RWPE2 (cell line): ENCODE results near the gene SETBP1.

Source experiments
- ATAC-seq: fragments of 200-7000 bp; cut with Tn5 transposase; 3 replicates; pipeline ENCODE4 v1.9.1; 2021; ENCODE audit warnings: low read depth
- DNase-seq: peaks from one replicate; pipeline ENCODE4 v3.0.0-alpha.2; 2020; ENCODE audit warnings: low spot score
- H3K27ac ChIP-seq: fragments of 450-650 bp; 2 replicates; pipeline ENCODE4 v1.5.1; 2017; ENCODE audit warnings: mild to moderate bottlenecking; ENCODE audit not compliant: poor library complexity, severe bottlenecking
- H3K27me3 ChIP-seq: fragments of 250-450 bp; sonication (Bioruptor Pico); 2 replicates; pipeline ENCODE4 v1.5.1; 2021; ENCODE audit warnings: mild to moderate bottlenecking, moderate library complexity; ENCODE audit not compliant: insufficient read depth, poor library complexity, severe bottlenecking
- H3K36me3 ChIP-seq: fragments of 250-450 bp; sonication (Bioruptor Pico); 2 replicates; pipeline ENCODE4 v1.5.1; 2020; ENCODE audit warnings: low read depth, mild to moderate bottlenecking, moderate library complexity
- H3K4me1 ChIP-seq: fragments of 250-450 bp; sonication (Bioruptor Pico); 2 replicates; pipeline ENCODE4 v1.5.1; 2021; ENCODE audit warnings: mild to moderate bottlenecking, moderate library complexity; ENCODE audit not compliant: insufficient read depth, poor library complexity, severe bottlenecking
- H3K4me3 ChIP-seq: fragments of 250-450 bp; sonication (Bioruptor Pico); 2 replicates; pipeline ENCODE4 v1.5.1; 2021; ENCODE audit warnings: mild to moderate bottlenecking, moderate library complexity; ENCODE audit not compliant: severe bottlenecking
- H3K9me3 ChIP-seq: fragments of 250-450 bp; sonication (Bioruptor Pico); 2 replicates; pipeline ENCODE4 v1.5.1; 2021; ENCODE audit warnings: mild to moderate bottlenecking, moderate library complexity; ENCODE audit not compliant: severe bottlenecking
- CTCF ChIP-seq: fragments of 450-650 bp; IDR thresholded peaks from one replicate; pipeline ENCODE4 v1.5.1; 2017; ENCODE audit warnings: mild to moderate bottlenecking, moderate library complexity; ENCODE audit not compliant: poor library complexity, severe bottlenecking

The SETBP1 gene

GRCh38 chr18:44958455-44958854, 277.8 kb downstream of the SETBP1 start:
- H3K27me3 ChIP-seq: no peaks in the 10 kb centered on the region
- H3K9me3 ChIP-seq: no peaks in the 10 kb centered on the region
- no peaks in the 10 kb centered on the region for H3K36me3 ChIP-seq
- H3K4me3 ChIP-seq: no peak overlapping the region
- H3K4me1 ChIP-seq: no peaks in the 10 kb centered on the region
- DNase-seq (no peak), ATAC-seq (peak; percentile 53; the same call in 2 of the 3 replicates)
- H3K27ac ChIP-seq: no peak overlapping the region
- no peak for TF ChIP-seq CTCF

- Histone ChIP-seq H3K4me1 (no peaks in the 10 kb centered on the region), H3K27me3 (no peaks in the 10 kb centered on the region), H3K9me3 (no peaks in the 10 kb centered on the region), H3K27ac (no peak overlapping the region), H3K4me3 (no peak overlapping the region), H3K36me3 (no peaks in the 10 kb centered on the region)
- ATAC-seq (no peak), DNase-seq (no peak)
- no peak for TF ChIP-seq CTCF
Measured at GRCh38 chr18:44959013-44959412, 278.3 kb downstream of the SETBP1 start.

- Histone ChIP-seq H3K36me3 (no peaks in the 10 kb centered on the region), H3K4me1 (no peaks in the 10 kb centered on the region), H3K9me3 (no peaks in the 10 kb centered on the region), H3K27ac (no peak overlapping the region), H3K27me3 (no peaks in the 10 kb centered on the region), H3K4me3 (no peak overlapping the region)
- ATAC-seq: no peak
- no peak for TF ChIP-seq CTCF
- DNase-seq: no peak
Measured at GRCh38 chr18:44960580-44960979, 279.9 kb downstream of the SETBP1 start.

GRCh38 chr18:44961288-44961995, 280.8 kb downstream of the SETBP1 start:
- H3K27me3 ChIP-seq: no peaks in the 10 kb centered on the region
- DNase-seq: no peak
- H3K27ac ChIP-seq: no peak overlapping the region
- H3K36me3 ChIP-seq: no peaks in the 10 kb centered on the region
- H3K9me3 ChIP-seq: no peaks in the 10 kb centered on the region
- H3K4me1 ChIP-seq: no peaks in the 10 kb centered on the region
- H3K4me3 ChIP-seq: no peak overlapping the region
- no peak for TF ChIP-seq CTCF
- no peak for ATAC-seq

GRCh38 chr18:44967599-44967998, 286.9 kb downstream of the SETBP1 start:
- DNase-seq (no peak), ATAC-seq (no peak)
- Histone ChIP-seq H3K27me3 (no peaks in the 10 kb centered on the region), H3K27ac (no peak overlapping the region), H3K4me3 (no peak overlapping the region), H3K9me3 (no peaks in the 10 kb centered on the region), H3K4me1 (no peaks in the 10 kb centered on the region), H3K36me3 (no peaks in the 10 kb centered on the region)
- no peak for TF ChIP-seq CTCF
